GM20000 (cell line): Measurements from ENCODE around the gene MSI2.

Source experiments
- DNase-seq: peaks from one replicate; pipeline ENCODE4 v3.0.0; 2012; ENCODE audit warnings: low spot score
- TF ChIP-seq, protein P1 (sequence below): IDR thresholded peaks from 2 replicates; pipeline ENCODE4 v1.5.1; 2012; ENCODE audit warnings: mild to moderate bottlenecking, control low read depth; ENCODE audit errors: extremely low read depth, missing control alignments

The MSI2 gene

GRCh38 chr17:57373048-57373447 lies 116.7 kb downstream of the MSI2 start:
- TF ChIP-seq, protein P1, sequence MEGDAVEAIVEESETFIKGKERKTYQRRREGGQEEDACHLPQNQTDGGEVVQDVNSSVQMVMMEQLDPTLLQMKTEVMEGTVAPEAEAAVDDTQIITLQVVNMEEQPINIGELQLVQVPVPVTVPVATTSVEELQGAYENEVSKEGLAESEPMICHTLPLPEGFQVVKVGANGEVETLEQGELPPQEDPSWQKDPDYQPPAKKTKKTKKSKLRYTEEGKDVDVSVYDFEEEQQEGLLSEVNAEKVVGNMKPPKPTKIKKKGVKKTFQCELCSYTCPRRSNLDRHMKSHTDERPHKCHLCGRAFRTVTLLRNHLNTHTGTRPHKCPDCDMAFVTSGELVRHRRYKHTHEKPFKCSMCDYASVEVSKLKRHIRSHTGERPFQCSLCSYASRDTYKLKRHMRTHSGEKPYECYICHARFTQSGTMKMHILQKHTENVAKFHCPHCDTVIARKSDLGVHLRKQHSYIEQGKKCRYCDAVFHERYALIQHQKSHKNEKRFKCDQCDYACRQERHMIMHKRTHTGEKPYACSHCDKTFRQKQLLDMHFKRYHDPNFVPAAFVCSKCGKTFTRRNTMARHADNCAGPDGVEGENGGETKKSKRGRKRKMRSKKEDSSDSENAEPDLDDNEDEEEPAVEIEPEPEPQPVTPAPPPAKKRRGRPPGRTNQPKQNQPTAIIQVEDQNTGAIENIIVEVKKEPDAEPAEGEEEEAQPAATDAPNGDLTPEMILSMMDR: no peak
- DNase-seq: no peak

- DNase-seq: no peak
- TF ChIP-seq, protein P1: no peak
Observed at GRCh38 chr17:57373756-57374155, 117.4 kb downstream of the MSI2 start.

DNA sequence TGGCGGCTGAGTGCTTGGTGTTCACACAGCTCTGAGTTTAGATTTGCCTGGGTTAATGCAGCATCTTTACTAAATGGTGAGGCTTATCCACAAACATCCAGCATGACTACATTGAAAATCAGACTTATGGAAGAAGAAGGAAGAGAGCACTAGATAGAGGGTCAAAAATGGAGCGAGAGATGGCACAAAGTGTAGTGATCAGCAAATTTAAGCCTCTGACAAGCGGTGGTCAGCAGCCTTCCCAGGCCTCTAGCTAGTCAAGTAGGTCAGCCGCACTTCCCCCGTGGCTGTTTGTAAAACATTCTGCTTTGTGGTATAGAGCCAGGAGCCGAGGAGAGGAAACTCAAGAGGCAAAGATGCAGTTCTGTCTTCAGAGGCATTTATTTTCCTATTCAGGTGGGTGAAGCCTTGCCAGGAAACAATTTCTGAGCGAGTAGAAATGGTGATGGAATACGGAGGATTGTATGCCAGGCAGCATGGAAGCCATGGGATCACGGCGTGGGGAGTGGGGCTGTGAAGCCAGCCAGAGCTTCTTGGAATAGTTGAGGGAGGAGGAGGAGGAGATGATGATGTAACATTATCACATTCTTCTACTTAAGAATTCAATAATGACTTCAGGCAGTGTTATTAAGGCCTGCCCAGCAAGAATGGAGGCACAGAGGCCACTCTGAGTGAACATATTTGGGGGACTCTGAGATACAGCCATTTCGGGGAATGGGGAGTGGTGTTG lies 118.9 kb downstream of the MSI2 start:
- no peak for DNase-seq
- TF ChIP-seq, protein P1: no peak

- TF ChIP-seq, protein P1: no peak
- DNase-seq: no peak
Observed at GRCh38 chr17:57375770-57376225, 119.5 kb downstream of the MSI2 start.

- TF ChIP-seq, protein P1: no peak
- no peak for DNase-seq
Observed at GRCh38 chr17:57377094-57377493, 120.8 kb downstream of the MSI2 start.

- TF ChIP-seq, protein P1: no peak
- no peak for DNase-seq
Observed at GRCh38 chr17:57379237-57379894, 123.0 kb downstream of the MSI2 start.

- DNase-seq: no peak
- TF ChIP-seq, protein P1: no peak
Observed at GRCh38 chr17:57379895-57380434, 123.6 kb downstream of the MSI2 start.
